ENCODE data around the gene VIL1. TPM values are rescaled to one million over a fixed set of nuclear protein-coding genes. Genes with fewer than 3 reads are reported as not detected.
A peak's percentile ranks its signal among the peaks of the same experiment; 100 is the strongest.

The VIL1 gene
- total RNA-seq, 1 donor from 2014 or later = 305 TPM

GRCh38 chr2:218384975-218385374, 33.9 kb upstream of the VIL1 start:
- no peak for TF ChIP-seq CTCF (IDR thresholded peaks at IDR 0.05; ENCODE audit: unreplicated experiment)
- Mint-ChIP-seq H3K9me3 (ENCODE audit: low read depth) (no peaks in the 10 kb centered on the region), H3K27me3 (peaks cover 5% of the 10 kb centered on the region), H3K4me1 (ENCODE audit: low read depth) (peaks cover 2% of the 10 kb centered on the region), H3K27ac (no peak overlapping the region), H3K36me3 (ENCODE audit: insufficient read depth) (no peaks in the 10 kb centered on the region), H3K4me3 (ENCODE audit: low read depth) (no peak overlapping the region)
- no peak for DNase-seq (ENCODE audit: low spot score, unreplicated experiment)

- no peak for DNase-seq (ENCODE audit: low spot score, unreplicated experiment)
- Mint-ChIP-seq H3K4me3 (ENCODE audit: low read depth) (peak overlapping the region; percentile 75), H3K36me3 (ENCODE audit: insufficient read depth) (no peaks in the 10 kb centered on the region), H3K9me3 (ENCODE audit: low read depth) (no peaks in the 10 kb centered on the region), H3K4me1 (ENCODE audit: low read depth) (peaks cover 2% of the 10 kb centered on the region), H3K27me3 (peaks cover 3% of the 10 kb centered on the region), H3K27ac (peak overlapping the region; percentile 79)
- TF ChIP-seq CTCF (IDR thresholded peaks at IDR 0.05; ENCODE audit: unreplicated experiment) = no peak
These were observed 32.2 kb upstream of the VIL1 start for GRCh38 chr2:218386505-218387368.

GRCh38 chr2:218387369-218388194, 31.3 kb upstream of the VIL1 start:
- no peak for DNase-seq (ENCODE audit: low spot score, unreplicated experiment)
- H3K27ac Mint-ChIP-seq = peak overlapping the region; percentile 79

GRCh38 chr2:218389333-218390150, 29.4 kb upstream of the VIL1 start:
- no peak for DNase-seq (ENCODE audit: low spot score, unreplicated experiment)
- TF ChIP-seq CTCF (IDR thresholded peaks at IDR 0.05; ENCODE audit: unreplicated experiment) = no peak
- Mint-ChIP-seq H3K36me3 (ENCODE audit: insufficient read depth) (no peaks in the 10 kb centered on the region), H3K4me3 (ENCODE audit: low read depth) (no peak overlapping the region), H3K27me3 (peaks cover 2% of the 10 kb centered on the region), H3K9me3 (ENCODE audit: low read depth) (no peaks in the 10 kb centered on the region), H3K27ac (no peak overlapping the region), H3K4me1 (ENCODE audit: low read depth) (peaks cover 2% of the 10 kb centered on the region)

More at GRCh38 chr2:218387369-218388194, 31.3 kb upstream of the VIL1 start:
- TF ChIP-seq CTCF (IDR thresholded peaks at IDR 0.05; ENCODE audit: unreplicated experiment) = no peak
- peaks cover 2% of the 10 kb centered on the region for H3K27me3 Mint-ChIP-seq
- peaks cover 2% of the 10 kb centered on the region for H3K4me1 Mint-ChIP-seq (ENCODE audit: low read depth)
- no peaks in the 10 kb centered on the region for H3K9me3 Mint-ChIP-seq (ENCODE audit: low read depth)
- no peaks in the 10 kb centered on the region for H3K36me3 Mint-ChIP-seq (ENCODE audit: insufficient read depth)
- H3K4me3 Mint-ChIP-seq (ENCODE audit: low read depth) = peak overlapping the region; percentile 75

- no peaks in the 10 kb centered on the region for H3K9me3 Mint-ChIP-seq (ENCODE audit: low read depth)
- no peak overlapping the region for H3K27ac Mint-ChIP-seq
These were observed 27.7 kb upstream of the VIL1 start for GRCh38 chr2:218391202-218391601.

More at GRCh38 chr2:218391202-218391601, 27.7 kb upstream of the VIL1 start:
- H3K27me3 Mint-ChIP-seq = peaks cover 2% of the 10 kb centered on the region
- TF ChIP-seq CTCF (IDR thresholded peaks at IDR 0.05; ENCODE audit: unreplicated experiment) = no peak
- no peaks in the 10 kb centered on the region for H3K36me3 Mint-ChIP-seq (ENCODE audit: insufficient read depth)
- peaks cover 4% of the 10 kb centered on the region for H3K4me1 Mint-ChIP-seq (ENCODE audit: low read depth)
- DNase-seq (ENCODE audit: low spot score, unreplicated experiment) = no peak
- no peak overlapping the region for H3K4me3 Mint-ChIP-seq (ENCODE audit: low read depth)

Data from progenitor cell of endocrine pancreas (in vitro differentiated cells).